ENCODE measurements around the gene KRTAP5-6. TPM values are rescaled to one million over a fixed set of nuclear protein-coding genes. Genes with fewer than 3 reads are reported as not detected.

KRTAP5-6 gene
- total RNA-seq, 1 donor from 2014 or later = not detected

GRCh38 chr11:1699771-1700170 lies 2.8 kb downstream of the KRTAP5-6 start:
- intact Hi-C loops (cut with micrococcal nuclease) = loop anchor here (10.0 kb wide), 1 partner anchor 55 kb away; the partner anchor contains the start of gene IFITM10

- intact Hi-C loops (cut with micrococcal nuclease) = no loop called here
Measured at GRCh38 chr11:1701091-1701807, 4.3 kb downstream of the KRTAP5-6 start.

- intact Hi-C loops (cut with micrococcal nuclease) = no loop called here
Measured at GRCh38 chr11:1702506-1702905, 5.5 kb downstream of the KRTAP5-6 start.

GRCh38 chr11:1703146-1703545 lies 6.2 kb downstream of the KRTAP5-6 start:
- intact Hi-C loops (cut with micrococcal nuclease) = no loop called here

DNA sequence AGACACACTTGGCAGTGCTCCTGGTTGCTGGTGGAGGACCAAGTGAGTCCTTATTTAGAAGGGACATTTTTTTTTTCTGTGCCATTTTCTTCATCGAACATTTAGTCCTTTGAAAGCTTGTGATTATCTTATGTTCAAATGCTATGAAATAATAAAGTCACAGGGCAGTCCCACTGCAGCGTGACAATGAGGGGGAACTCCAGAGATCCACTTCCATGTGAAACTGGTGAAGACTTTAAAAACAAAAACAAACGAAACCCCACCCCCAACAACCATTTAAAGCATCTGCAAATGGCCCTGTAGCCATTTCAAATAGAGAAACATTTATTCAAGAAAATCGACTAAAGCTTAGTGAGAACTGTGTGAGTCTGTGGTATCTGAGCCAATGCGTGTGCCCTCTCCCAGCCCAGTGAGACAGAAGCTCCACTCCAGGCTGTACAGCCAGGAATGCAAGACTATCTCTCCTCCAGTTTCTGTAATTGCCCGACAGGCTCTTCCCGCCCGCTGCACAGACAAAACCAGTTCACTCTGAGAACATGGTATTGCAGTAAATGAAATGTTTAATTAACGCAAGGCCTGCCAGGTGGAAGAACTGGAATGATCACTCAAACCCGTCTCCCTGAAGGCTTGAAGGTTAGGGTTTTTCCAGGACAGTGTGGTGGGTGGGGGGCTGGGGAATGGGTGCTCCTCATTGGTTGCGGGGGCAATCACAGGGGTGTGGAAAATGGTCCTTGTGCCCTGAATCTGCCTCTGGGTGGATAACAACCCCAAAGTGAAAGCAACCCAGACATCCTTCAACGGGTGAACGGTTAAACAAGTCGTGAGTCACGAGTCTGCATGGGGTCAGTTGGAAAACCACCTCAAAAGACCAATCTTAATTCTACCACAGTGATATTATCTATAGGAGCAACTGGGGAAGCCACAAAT lies 8.4 kb downstream of the KRTAP5-6 start:
- intact Hi-C loops (cut with micrococcal nuclease) = no loop called here

DNA sequence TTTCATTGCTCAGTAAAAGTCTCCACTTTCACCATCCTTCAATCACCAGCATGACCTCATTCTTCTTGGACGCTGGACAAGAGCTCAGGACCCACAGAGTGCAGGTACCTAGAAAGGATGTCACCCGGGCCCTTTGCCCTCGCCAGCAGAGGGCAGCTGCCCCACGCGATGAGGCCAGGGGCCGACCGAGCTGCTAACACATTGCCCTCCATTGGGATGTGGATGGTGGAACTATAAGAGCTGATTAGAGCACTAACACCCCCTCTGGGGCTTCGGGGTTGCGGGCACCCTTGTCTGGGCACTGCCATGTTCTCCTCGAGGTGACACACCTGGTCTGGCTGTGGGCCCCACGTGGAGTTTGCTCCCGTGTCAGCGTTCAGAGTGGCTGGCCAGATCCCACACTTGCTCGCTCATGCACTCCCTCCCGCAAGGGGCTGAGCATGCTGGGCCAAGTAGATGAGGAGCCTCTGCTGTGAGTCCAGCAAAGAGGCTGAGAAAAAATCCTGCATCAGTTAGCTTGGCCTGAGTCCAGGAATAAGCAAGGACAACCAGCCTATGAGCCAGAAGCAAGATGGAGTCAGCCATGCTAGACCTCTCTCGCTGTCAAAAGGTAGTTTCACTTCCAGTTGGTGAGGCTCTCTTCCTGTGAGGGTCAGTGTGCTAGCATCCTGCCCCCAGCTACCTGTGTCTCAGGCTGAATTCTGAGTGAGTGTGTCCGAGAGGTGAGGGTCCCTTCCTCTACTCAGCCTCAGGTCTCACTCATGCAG lies 9.8 kb downstream of the KRTAP5-6 start:
- intact Hi-C loops (cut with micrococcal nuclease) = no loop called here

DNA sequence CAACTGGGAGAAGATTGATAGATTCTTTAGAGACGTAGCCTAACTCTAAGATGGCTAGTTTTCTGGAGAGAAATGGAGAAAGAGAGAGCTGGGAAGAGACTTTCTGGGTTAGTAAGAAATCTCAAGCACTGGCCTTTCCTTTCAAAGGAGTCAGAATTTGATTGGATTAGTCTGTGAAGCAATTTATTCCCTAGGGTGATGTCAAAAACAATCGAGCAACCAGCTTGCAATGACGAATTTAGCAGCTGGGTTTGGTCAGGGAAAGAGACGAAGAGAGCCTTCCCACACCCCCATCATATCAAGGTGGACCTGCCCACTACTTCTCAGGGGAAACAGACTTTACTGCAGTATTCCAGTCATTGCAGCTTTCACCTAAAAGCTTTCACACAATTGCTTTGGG lies 10.8 kb downstream of the KRTAP5-6 start:
- intact Hi-C loops (cut with micrococcal nuclease) = no loop called here

- intact Hi-C loops (cut with micrococcal nuclease) = no loop called here
Measured at GRCh38 chr11:1708716-1709115, 11.7 kb downstream of the KRTAP5-6 start.

DNA sequence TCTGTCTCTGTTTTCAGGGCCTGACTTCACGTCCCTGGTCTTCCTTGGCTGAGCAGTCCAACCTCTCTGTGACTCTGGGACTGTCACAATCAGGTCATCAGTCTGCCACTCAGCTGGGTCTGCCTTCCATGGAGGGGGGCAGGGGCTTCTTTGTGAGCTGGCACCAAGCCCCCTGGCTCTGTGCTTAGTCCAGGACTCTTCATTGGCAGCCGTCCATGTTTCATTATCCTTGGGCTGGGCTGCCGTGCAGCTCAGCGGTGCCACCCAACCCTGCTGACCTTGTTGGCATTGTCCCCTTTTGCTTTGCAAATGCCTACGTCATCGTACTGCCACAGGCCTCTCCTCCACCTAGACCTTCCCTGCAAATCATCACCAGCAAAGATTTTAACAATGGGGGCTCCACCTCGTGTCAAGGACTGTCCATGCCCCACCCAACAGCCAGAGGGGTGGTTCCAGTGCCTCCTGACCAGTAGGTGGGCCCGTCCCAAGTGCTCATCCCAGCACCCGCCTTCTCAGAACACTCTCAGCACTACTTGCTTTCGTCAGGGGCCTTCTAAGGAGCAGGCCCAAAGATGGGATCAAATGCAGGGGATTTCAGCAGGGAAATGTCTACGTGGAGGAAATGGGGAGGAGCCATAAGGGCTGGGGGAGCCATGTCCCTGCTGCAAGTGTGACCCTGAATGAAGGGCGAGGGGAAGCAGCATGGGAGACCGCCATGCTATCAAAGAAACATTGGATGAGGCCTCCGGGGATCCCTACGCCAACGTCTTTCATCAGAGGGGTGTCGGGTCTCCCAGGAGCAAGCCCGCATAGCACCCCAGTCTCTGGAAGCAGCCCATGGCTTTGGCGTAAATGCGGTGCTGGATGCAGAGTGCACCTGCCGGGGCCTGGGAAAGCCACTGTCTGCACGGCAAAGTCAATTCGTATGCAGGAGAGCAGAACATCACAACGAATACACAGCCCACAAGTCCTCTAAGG lies 18.2 kb downstream of the KRTAP5-6 start:
- intact Hi-C loops (cut with micrococcal nuclease) = no loop called here

- intact Hi-C loops (cut with micrococcal nuclease) = no loop called here
Measured at GRCh38 chr11:1717745-1718144, 20.8 kb downstream of the KRTAP5-6 start.

GRCh38 chr11:1718326-1718725 lies 21.3 kb downstream of the KRTAP5-6 start:
- intact Hi-C loops (cut with micrococcal nuclease) = no loop called here

DNA sequence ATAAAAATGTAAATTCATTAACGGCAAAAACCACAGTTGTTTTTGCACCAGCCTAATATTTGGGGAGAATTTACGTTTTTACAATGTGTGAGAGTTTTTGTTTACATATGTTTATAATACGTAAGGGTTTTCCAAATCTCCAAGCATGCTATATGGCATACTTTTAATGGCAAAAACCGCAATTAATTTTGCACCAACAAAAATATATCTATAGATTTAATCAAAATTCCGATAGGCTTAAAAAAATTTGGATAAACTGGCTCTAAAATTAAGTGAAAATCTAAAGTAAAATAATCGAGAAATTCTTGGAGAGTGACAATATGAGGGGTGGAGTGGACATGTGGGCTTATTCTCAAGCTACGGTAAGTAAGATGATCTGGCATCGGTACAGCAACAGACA lies 22.8 kb downstream of the KRTAP5-6 start:
- intact Hi-C loops (cut with micrococcal nuclease) = no loop called here

GRCh38 chr11:1727096-1727690 lies 30.2 kb downstream of the KRTAP5-6 start:
- intact Hi-C loops (cut with micrococcal nuclease) = no loop called here

DNA sequence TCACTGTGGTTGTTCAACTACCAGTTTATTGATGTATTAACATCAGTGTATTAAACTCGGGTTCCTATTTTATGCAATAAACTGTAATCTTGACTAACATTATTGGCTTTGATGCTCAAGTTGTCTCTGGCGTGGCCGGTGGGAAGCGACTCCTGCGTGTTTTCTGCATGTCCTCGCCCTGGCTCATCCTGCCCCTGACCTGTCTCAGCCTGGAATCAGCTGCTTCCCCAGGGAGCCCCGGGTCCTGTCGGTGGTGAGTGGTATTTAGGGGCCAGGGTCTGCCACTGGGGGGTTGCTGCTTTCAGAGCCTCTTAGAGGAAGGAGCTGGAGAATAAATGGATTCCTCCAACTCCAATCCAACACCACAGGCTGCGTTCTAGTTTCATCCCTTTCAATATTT lies 30.9 kb downstream of the KRTAP5-6 start:
- intact Hi-C loops (cut with micrococcal nuclease) = no loop called here

- intact Hi-C loops (cut with micrococcal nuclease) = no loop called here
Measured at GRCh38 chr11:1728301-1728700, 31.3 kb downstream of the KRTAP5-6 start.

DNA sequence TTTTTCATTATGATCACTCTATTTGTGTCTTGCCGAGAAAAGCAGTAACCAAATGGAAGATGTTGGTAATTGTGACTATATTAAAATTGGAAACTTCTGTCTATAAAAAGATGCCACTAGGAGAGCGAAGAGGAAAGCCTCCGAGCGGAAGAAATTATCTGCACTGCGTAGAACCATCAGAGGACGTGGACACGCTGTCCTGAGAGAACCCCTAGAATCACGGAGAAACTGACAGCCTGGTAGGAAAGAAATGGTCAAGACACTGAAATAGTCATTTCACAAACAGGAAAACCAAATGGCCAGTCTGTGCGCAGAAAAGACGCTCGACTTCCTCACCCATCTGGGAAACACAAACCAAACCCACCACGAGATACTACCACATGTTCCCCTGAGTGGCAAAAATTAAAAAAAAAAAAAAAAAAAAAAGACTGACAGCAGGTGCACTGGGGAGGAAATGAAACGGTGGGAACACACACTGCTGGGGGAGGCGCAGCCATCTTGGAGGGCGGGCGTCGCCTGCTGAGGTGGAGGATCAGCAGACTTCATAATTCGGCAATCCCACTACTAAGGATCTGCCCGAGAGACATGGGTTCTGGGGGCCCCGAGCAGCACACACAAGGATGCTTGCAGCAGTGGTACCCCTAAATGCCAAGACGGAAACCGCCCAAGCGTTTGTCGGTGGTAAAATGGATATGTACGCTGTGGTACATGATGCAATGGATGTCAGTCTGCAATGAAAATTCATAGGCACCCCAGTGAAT lies 32.1 kb downstream of the KRTAP5-6 start:
- intact Hi-C loops (cut with micrococcal nuclease) = no loop called here

DNA sequence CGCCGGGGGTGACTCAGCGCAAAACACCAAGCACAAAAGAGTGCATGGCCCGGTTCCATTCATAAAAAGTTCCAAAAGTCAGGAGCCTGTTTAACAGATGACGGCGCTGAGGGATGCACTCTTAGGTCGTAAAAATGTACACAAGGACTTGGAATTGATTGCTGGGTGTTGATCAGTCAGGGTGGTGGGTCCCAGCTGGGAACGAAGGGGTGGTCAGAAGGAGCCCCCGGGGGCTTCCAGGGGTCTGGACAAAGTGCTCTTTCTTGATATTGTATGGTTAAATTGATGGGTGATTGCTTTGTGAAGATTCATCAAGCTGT lies 32.7 kb downstream of the KRTAP5-6 start:
- intact Hi-C loops (cut with micrococcal nuclease) = no loop called here

DNA sequence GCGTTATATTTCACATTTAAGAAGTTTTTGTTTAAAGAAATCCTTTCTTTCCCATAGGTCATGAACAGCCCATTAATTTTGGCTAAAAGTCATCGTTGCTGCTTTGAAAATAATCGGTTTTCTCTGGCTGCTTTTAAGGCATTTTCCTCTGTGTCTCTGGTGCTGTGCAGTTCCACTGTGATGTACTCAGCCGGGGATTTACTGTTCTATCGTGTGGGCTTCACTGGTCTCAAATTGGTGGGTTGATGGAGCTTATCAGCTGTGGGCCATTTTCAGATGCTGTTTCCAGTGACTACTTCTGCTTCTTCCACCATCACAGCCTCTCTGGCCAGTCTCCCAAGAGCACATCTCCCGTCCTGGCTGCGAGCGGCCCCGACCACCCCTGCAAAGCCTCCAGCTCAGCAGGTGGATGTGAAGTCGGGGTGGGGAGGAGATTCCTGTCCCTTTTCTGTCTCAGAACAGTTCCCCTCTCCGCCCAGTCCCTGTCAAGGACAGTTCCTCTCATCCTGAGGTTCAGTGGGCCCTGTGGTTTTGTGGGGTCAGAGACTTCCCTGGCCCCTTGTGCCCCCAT lies 33.1 kb downstream of the KRTAP5-6 start:
- intact Hi-C loops (cut with micrococcal nuclease) = no loop called here

DNA sequence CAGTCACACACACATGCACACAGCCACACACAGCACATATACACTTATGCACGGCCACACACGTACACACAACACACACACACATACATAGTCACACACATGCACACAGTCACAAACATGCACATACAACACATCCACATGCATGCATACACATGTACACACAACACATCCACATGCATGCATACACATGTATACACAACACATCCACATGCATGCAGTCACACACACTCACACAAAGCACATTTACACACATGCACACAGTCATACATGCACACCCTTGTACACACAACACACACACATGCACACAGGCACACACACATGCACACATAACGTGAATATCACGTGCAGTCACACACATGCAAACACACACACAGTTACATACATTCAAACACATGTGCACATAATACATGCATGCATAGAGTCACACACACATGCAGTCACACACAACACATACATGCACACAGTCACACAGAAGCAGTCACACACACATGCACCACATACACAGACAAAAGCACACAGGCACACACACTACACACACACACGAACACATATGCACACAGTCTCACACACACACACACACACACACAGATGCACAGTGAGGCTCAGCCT lies 34.6 kb downstream of the KRTAP5-6 start:
- intact Hi-C loops (cut with micrococcal nuclease) = no loop called here
